ENCODE data around the gene NAPA. TPM values are rescaled to one million over a fixed set of nuclear protein-coding genes. Genes with fewer than 3 reads are reported as not detected.

Gene NAPA
- polyA plus RNA-seq, 1 experiment: 84.1 TPM

DNA sequence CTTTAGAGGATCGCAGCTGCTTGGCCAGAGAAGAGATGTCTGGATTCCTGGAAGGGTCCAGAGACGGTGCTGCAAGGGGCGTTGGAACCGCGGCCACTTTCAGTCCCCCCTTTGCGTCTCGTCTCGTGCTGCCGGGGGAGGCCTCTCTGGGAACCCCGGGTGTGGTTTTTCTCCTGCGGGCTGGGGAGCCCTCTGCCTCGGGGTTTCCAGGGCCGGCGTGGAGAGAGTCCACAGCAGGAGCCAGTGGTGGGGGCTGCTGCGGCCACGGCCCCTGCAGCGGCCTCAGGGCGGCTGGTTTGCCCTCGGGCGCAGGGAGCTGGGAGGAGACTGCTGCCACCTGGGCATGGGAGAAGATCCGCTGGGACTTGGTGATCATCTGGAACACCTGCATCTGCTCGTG lies 29.6 kb upstream of the NAPA start:
- TF ChIP-seq, protein P1, sequence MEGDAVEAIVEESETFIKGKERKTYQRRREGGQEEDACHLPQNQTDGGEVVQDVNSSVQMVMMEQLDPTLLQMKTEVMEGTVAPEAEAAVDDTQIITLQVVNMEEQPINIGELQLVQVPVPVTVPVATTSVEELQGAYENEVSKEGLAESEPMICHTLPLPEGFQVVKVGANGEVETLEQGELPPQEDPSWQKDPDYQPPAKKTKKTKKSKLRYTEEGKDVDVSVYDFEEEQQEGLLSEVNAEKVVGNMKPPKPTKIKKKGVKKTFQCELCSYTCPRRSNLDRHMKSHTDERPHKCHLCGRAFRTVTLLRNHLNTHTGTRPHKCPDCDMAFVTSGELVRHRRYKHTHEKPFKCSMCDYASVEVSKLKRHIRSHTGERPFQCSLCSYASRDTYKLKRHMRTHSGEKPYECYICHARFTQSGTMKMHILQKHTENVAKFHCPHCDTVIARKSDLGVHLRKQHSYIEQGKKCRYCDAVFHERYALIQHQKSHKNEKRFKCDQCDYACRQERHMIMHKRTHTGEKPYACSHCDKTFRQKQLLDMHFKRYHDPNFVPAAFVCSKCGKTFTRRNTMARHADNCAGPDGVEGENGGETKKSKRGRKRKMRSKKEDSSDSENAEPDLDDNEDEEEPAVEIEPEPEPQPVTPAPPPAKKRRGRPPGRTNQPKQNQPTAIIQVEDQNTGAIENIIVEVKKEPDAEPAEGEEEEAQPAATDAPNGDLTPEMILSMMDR (IDR thresholded peaks at IDR 0.05; ENCODE audit: low read depth, low read length): no peak
- H3K4me3 ChIP-seq (ENCODE audit: low read depth, low read length): no peak overlapping the region
- H3K27me3 ChIP-seq (ENCODE audit: control insufficient read depth, insufficient read depth, low read length): peaks cover 41% of the 10 kb centered on the region
- POLR2A ChIA-PET: no interaction called here
- DNase-seq (ENCODE audit: low read depth, low spot score): no peak
- no peak overlapping the region for H3K27ac ChIP-seq (ENCODE audit: low read depth, low read length)
- CTCF ChIA-PET: interaction anchor here (1.7 kb wide), 1 partner anchor 29 kb away, joined by 3 read pairs; no protein-coding TSS in a partner anchor
- H3K9me3 ChIP-seq (ENCODE audit: control insufficient read depth, insufficient read depth, low read length): peaks cover 5% of the 10 kb centered on the region; the same call in 1 of the 2 replicates

- Histone ChIP-seq H3K9me3 (ENCODE audit: control insufficient read depth, insufficient read depth, low read length) (peaks cover 5% of the 10 kb centered on the region; the same call in 1 of the 2 replicates), H3K27me3 (ENCODE audit: control insufficient read depth, insufficient read depth, low read length) (peaks cover 37% of the 10 kb centered on the region), H3K27ac (ENCODE audit: low read depth, low read length) (no peak overlapping the region), H3K4me3 (ENCODE audit: low read depth, low read length) (no peak overlapping the region)
- no peak for DNase-seq (ENCODE audit: low read depth, low spot score)
- TF ChIP-seq, protein P1 (IDR thresholded peaks at IDR 0.05; ENCODE audit: low read depth, low read length): no peak
- ChIA-PET CTCF (interaction anchor here (1.7 kb wide), 1 partner anchor 28 kb away, joined by 3 read pairs; no protein-coding TSS in a partner anchor), POLR2A (no interaction called here)
Observed at GRCh38 chr19:47544075-47544474, 29.2 kb upstream of the NAPA start.

GRCh38 chr19:47542030-47542475 lies 27.2 kb upstream of the NAPA start:
- DNase-seq (ENCODE audit: low read depth, low spot score): no peak
- POLR2A ChIA-PET: no interaction called here

DNA sequence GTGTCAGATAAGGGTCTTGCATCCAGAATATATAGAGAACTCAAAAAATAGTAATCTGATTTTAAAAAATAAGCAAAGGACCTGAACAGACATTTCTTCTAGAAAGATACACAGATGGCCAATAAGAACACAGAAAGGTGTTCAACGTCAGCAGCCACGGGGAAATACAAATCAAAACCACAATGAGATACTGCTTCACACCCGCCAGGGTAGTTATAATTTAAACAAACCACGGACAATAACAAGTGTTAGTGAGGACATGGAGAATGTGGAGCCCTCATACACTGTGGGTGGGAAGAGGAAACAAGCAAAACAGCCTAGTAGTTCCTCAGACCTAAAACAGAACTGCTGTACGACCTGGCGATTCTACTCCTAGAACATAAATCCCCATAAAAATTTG lies 26.7 kb upstream of the NAPA start:
- TF ChIP-seq, protein P1 (IDR thresholded peaks at IDR 0.05; ENCODE audit: low read depth, low read length): no peak
- Histone ChIP-seq H3K27ac (ENCODE audit: low read depth, low read length) (no peak overlapping the region), H3K27me3 (ENCODE audit: control insufficient read depth, insufficient read depth, low read length) (peaks cover 34% of the 10 kb centered on the region), H3K4me3 (ENCODE audit: low read depth, low read length) (no peak overlapping the region), H3K9me3 (ENCODE audit: control insufficient read depth, insufficient read depth, low read length) (peaks cover 5% of the 10 kb centered on the region; the same call in 1 of the 2 replicates)
- ChIA-PET POLR2A (no interaction called here), CTCF (no interaction called here)
- no peak for DNase-seq (ENCODE audit: low read depth, low spot score)

More at GRCh38 chr19:47542030-47542475, 27.2 kb upstream of the NAPA start:
- TF ChIP-seq, protein P1 (IDR thresholded peaks at IDR 0.05; ENCODE audit: low read depth, low read length): no peak
- Histone ChIP-seq H3K9me3 (ENCODE audit: control insufficient read depth, insufficient read depth, low read length) (peaks cover 5% of the 10 kb centered on the region; the same call in 1 of the 2 replicates), H3K27ac (ENCODE audit: low read depth, low read length) (no peak overlapping the region), H3K27me3 (ENCODE audit: control insufficient read depth, insufficient read depth, low read length) (peaks cover 38% of the 10 kb centered on the region), H3K4me3 (ENCODE audit: low read depth, low read length) (no peak overlapping the region)
- CTCF ChIA-PET: no interaction called here

DNA sequence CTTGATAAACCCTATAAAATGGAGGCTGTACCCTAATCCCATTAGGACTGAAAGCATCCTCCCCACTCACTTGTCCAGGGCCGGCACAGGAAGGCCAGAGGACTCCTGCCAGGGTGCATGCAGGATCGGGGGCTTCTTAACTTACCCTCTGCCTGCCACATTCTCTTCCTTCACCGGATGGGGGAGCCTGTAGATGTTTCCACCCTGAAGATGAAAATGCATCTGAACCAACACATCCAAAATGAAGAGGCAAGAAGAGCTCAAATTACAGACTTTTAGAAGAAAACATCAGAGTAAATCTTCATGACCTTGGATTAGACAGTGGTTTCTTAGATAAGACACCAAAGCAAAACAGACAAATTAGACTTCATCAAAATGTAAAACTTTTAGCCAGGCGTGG lies 25.9 kb upstream of the NAPA start:
- CTCF ChIA-PET: interaction anchor here (0.6 to 1.4 kb wide), 7 partner anchors 9 to 258 kb away, joined by 3 to 7 read pairs (median 3); no protein-coding TSS in a partner anchor
- Histone ChIP-seq H3K27me3 (ENCODE audit: control insufficient read depth, insufficient read depth, low read length) (peaks cover 28% of the 10 kb centered on the region), H3K4me3 (ENCODE audit: low read depth, low read length) (no peak overlapping the region), H3K9me3 (ENCODE audit: control insufficient read depth, insufficient read depth, low read length) (peaks cover 5% of the 10 kb centered on the region; the same call in 1 of the 2 replicates), H3K27ac (ENCODE audit: low read depth, low read length) (no peak overlapping the region)
- POLR2A ChIA-PET: interaction anchor here (0.5 kb wide), 1 partner anchor 57 kb away, joined by 5 read pairs; the partner anchor contains the start of gene KPTN
- peak; percentile 11 for DNase-seq (ENCODE audit: low read depth, low spot score)
- TF ChIP-seq, protein P1 (IDR thresholded peaks at IDR 0.05; ENCODE audit: low read depth, low read length): peak; percentile 62
